ENCODE measurements around the gene USP17L19.
"Not testable (repeated sequence)": the region's sequence is repeated elsewhere in the genome, so short reads cannot be mapped to it uniquely, and the experiment has no call there.

Gene USP17L19

GRCh38 chr4:9253078-9253477 is at the start of gene USP17L19:
USP17L19 (plus strand) TSS chr4:9253378; CDS start chr4:9253378, 0 bp downstream.
- DNase-seq = not testable (repeated sequence)

- DNase-seq = not testable (repeated sequence)
Observed at GRCh38 chr4:9210357-9210756, 42.8 kb upstream of the USP17L19 start, which contains the start of gene USP17L10. USP17L10 (plus strand) TSS chr4:9210657; CDS start chr4:9210657, 0 bp downstream.

GRCh38 chr4:9214701-9215100 is 38.5 kb upstream of the USP17L19 start:
- not testable (repeated sequence) for DNase-seq

- DNase-seq = not testable (repeated sequence)
Observed at GRCh38 chr4:9215105-9215504, 38.1 kb upstream of the USP17L19 start, which contains the start of gene USP17L11. USP17L11 (plus strand) TSS chr4:9215405; CDS start chr4:9215405, 0 bp downstream.

- not testable (repeated sequence) for DNase-seq
Observed at GRCh38 chr4:9219852-9220251, 33.3 kb upstream of the USP17L19 start, which contains the start of gene USP17L12. USP17L12 (plus strand) TSS chr4:9220152; CDS start chr4:9220152, 0 bp downstream.

GRCh38 chr4:9224596-9224995 is 28.6 kb upstream of the USP17L19 start, which contains the start of gene USP17L13:
USP17L13 (plus strand) TSS chr4:9224896; CDS start chr4:9224896, 0 bp downstream.
- not testable (repeated sequence) for DNase-seq

GRCh38 chr4:9230249-9230648 is 22.9 kb upstream of the USP17L19 start:
- not testable (repeated sequence) for DNase-seq

- DNase-seq = not testable (repeated sequence)
Observed at GRCh38 chr4:9234085-9234484, 19.1 kb upstream of the USP17L19 start, which contains the start of gene USP17L15. USP17L15 (plus strand) TSS chr4:9234385; CDS start chr4:9234385, 0 bp downstream.

GRCh38 chr4:9238461-9238860 is 14.7 kb upstream of the USP17L19 start:
- DNase-seq = not testable (repeated sequence)

GRCh38 chr4:9243579-9243978 is 9.6 kb upstream of the USP17L19 start, which contains the start of gene USP17L17:
USP17L17 (plus strand) TSS chr4:9243879; CDS start chr4:9243879, 0 bp downstream.
- DNase-seq = not testable (repeated sequence)

- not testable (repeated sequence) for DNase-seq
Observed at GRCh38 chr4:9247953-9248680, 5.1 kb upstream of the USP17L19 start, which contains the start of gene USP17L18. USP17L18 (plus strand) TSS chr4:9248630; CDS start chr4:9248630, 0 bp downstream.

- DNase-seq = not testable (repeated sequence)
Observed at GRCh38 chr4:9257824-9258223, 4.6 kb downstream of the USP17L19 start, which contains the start of gene USP17L20. USP17L20 (plus strand) TSS chr4:9258124; CDS start chr4:9258124, 0 bp downstream.

- DNase-seq = not testable (repeated sequence)
Observed at GRCh38 chr4:9262572-9262971, 9.4 kb downstream of the USP17L19 start, which contains the start of gene USP17L21. USP17L21 (plus strand) TSS chr4:9262872; CDS start chr4:9262872, 0 bp downstream.

GRCh38 chr4:9267319-9267718 is 14.1 kb downstream of the USP17L19 start, which contains the start of gene USP17L22:
USP17L22 (plus strand) TSS chr4:9267619; CDS start chr4:9267619, 0 bp downstream.
- not testable (repeated sequence) for DNase-seq

GRCh38 chr4:9271719-9272118 is 18.5 kb downstream of the USP17L19 start:
- not testable (repeated sequence) for DNase-seq

All from stimulated activated naive CD4-positive, alpha-beta T cell (primary cell).